Fibroblast of lung (primary cell): Measurements from ENCODE around the gene ACBD6. TPM values are rescaled to one million over a fixed set of nuclear protein-coding genes. Genes with fewer than 3 reads are reported as not detected.
A peak's percentile ranks its signal among the peaks of the same experiment; 100 is the strongest.

Experiments used
- DNase-seq, 2 donors: peaks; one replicate each; pipeline versions ENCODE4 v3.0.0 to v3.0.0-alpha.2; 2010; ENCODE audit warnings: low read depth in 2 of 2
- H2AFZ ChIP-seq: 2 replicates; pipeline ENCODE4 v1.5.1; 2012; ENCODE audit warnings: low read length, control low read depth, inconsistent platforms
- H3K27ac ChIP-seq: 2 replicates; pipeline ENCODE4 v1.5.1; 2011; ENCODE audit warnings: low read length, control low read depth; ENCODE audit not compliant: insufficient read depth
- H3K27me3 ChIP-seq: 2 replicates; pipeline ENCODE4 v1.5.1; 2011; ENCODE audit warnings: mild to moderate bottlenecking, low read length; ENCODE audit not compliant: control insufficient read depth, insufficient read depth
- H3K36me3 ChIP-seq: 2 replicates; pipeline ENCODE4 v1.5.1; 2011; ENCODE audit warnings: low read length; ENCODE audit not compliant: control insufficient read depth, insufficient read depth
- H3K4me1 ChIP-seq: 2 replicates; pipeline ENCODE4 v1.5.1; 2011; ENCODE audit warnings: low read length; ENCODE audit not compliant: control insufficient read depth, insufficient read depth; ENCODE audit errors: extremely low read depth
- H3K4me2 ChIP-seq: 2 replicates; pipeline ENCODE4 v1.5.1; 2011; ENCODE audit warnings: low read length, control low read depth; ENCODE audit not compliant: insufficient read depth; ENCODE audit errors: extremely low read depth
- H3K4me3 ChIP-seq, 4 experiments: fragments of 200-600 bp in 1 of 4; sonication (generic) in 1 of 4; replicated peaks in 1 of 4; 2 replicates each; pipeline ENCODE4 v1.5.1; 2011 to 2016; ENCODE audit warnings: low read length in 4 of 4, low read depth in 3 of 4, mild to moderate bottlenecking in 3 of 4, control low read depth in 2 of 4, inconsistent platforms in 1 of 4, mixed read lengths in 1 of 4; ENCODE audit not compliant: insufficient read depth in 1 of 4; ENCODE audit errors: control extremely low read depth in 1 of 4
- H3K79me2 ChIP-seq: 2 replicates; pipeline ENCODE4 v1.5.1; 2012; ENCODE audit warnings: mild to moderate bottlenecking, low read length, inconsistent platforms; ENCODE audit not compliant: control insufficient read depth, insufficient read depth
- H3K9ac ChIP-seq: 2 replicates; pipeline ENCODE4 v1.5.1; 2011; ENCODE audit warnings: mild to moderate bottlenecking, low read length, control low read depth; ENCODE audit not compliant: insufficient read depth
- H3K9me3 ChIP-seq: 2 replicates; pipeline ENCODE4 v1.5.1; 2012; ENCODE audit warnings: low read depth, low read length; ENCODE audit not compliant: control insufficient read depth, insufficient read depth
- H4K20me1 ChIP-seq: 2 replicates; pipeline ENCODE4 v1.5.1; 2011; ENCODE audit warnings: low read length; ENCODE audit not compliant: control insufficient read depth, insufficient read depth; ENCODE audit errors: extremely low read depth
- CTCF ChIP-seq, 2 donors: IDR thresholded peaks in 1 of 2; conservative IDR thresholded peaks in 1 of 2; 1 replicate in 1 of 2; 2 replicates in 1 of 2; pipeline ENCODE4 v1.5.1; 2011 to 2012; ENCODE audit warnings: low read length in 2 of 2, control low read depth in 1 of 2, inconsistent platforms in 1 of 2, low read depth in 1 of 2, mild to moderate bottlenecking in 1 of 2
- EZH2 ChIP-seq: IDR thresholded peaks from 2 replicates; pipeline ENCODE4 v1.5.1; 2012; ENCODE audit warnings: low read length, control low read depth, mild to moderate bottlenecking; ENCODE audit errors: missing control alignments
- polyA plus RNA-seq, 2 donors: library from polyadenylated mRNA; depleted of rRNA in 1 of 2; stranded (reverse) in 1 of 2; unstranded in 1 of 2; fragments of >200 nt; gene quantifications; 2 replicates each; pipeline ENCODE4 v1.2.1, GENCODE V29; 2011 to 2012; ENCODE audit warnings: missing spikeins in 1 of 2
- total RNA-seq: library from RNA; depleted of rRNA; stranded (reverse); fragments of >200 nt; gene quantifications from 2 replicates; pipeline ENCODE4 v1.2.1, GENCODE V29; 2014

The ACBD6 gene
- total and polyA plus RNA-seq, 2 donors (not counting 1 experiment from before 2014, with no cell fraction given), result 63.4 to 78.7 TPM

GRCh38 chr1:180252638-180253536 is 249.5 kb downstream of the ACBD6 start:
- H3K9me3 ChIP-seq, result no peaks in the 10 kb centered on the region
- H3K4me2 ChIP-seq, result no peak overlapping the region
- no peak overlapping the region for H2AFZ ChIP-seq
- no peaks in the 10 kb centered on the region for H3K36me3 ChIP-seq
- H3K27ac ChIP-seq, result no peak overlapping the region
- H4K20me1 ChIP-seq, result no peaks in the 10 kb centered on the region
- no peak for TF ChIP-seq EZH2
- peak; percentile 85 to 90 for TF ChIP-seq CTCF (conservative IDR thresholded peaks at IDR 0.05 in 1 of 2, IDR thresholded peaks at IDR 0.05 in 1 of 2; ENCODE audit: low read depth in 1 of 2, low read length in 2 of 2)
- peaks cover 3% of the 10 kb centered on the region for H3K27me3 ChIP-seq
- no peaks in the 10 kb centered on the region for H3K79me2 ChIP-seq
- no peaks in the 10 kb centered on the region for H3K4me1 ChIP-seq
- DNase-seq, result peak; percentile 34 to 65
- no peak overlapping the region for H3K4me3 ChIP-seq
- H3K9ac ChIP-seq, result no peak overlapping the region

GRCh38 chr1:180251526-180252305 is 250.7 kb downstream of the ACBD6 start:
- Histone ChIP-seq H3K4me1 (no peaks in the 10 kb centered on the region), H3K4me2 (no peak overlapping the region), H3K27me3 (peaks cover 3% of the 10 kb centered on the region), H4K20me1 (no peaks in the 10 kb centered on the region), H3K9ac (no peak overlapping the region), H2AFZ (no peak overlapping the region), H3K36me3 (no peaks in the 10 kb centered on the region), H3K4me3 (no peak overlapping the region), H3K9me3 (no peaks in the 10 kb centered on the region), H3K27ac (no peak overlapping the region), H3K79me2 (no peaks in the 10 kb centered on the region)
- TF ChIP-seq CTCF (conservative IDR thresholded peaks at IDR 0.05 in 1 of 2, IDR thresholded peaks at IDR 0.05 in 1 of 2; ENCODE audit: low read depth in 1 of 2, low read length in 2 of 2) (no peak), EZH2 (no peak)
- no peak for DNase-seq

- Histone ChIP-seq H3K4me2 (no peak overlapping the region), H3K27me3 (peaks cover 3% of the 10 kb centered on the region), H3K9me3 (no peaks in the 10 kb centered on the region), H3K79me2 (no peaks in the 10 kb centered on the region), H3K4me3 (no peak overlapping the region), H3K36me3 (no peaks in the 10 kb centered on the region), H3K27ac (no peak overlapping the region), H3K4me1 (no peaks in the 10 kb centered on the region), H2AFZ (no peak overlapping the region), H3K9ac (no peak overlapping the region), H4K20me1 (no peaks in the 10 kb centered on the region)
- TF ChIP-seq CTCF (conservative IDR thresholded peaks at IDR 0.05 in 1 of 2, IDR thresholded peaks at IDR 0.05 in 1 of 2; ENCODE audit: low read depth in 1 of 2, low read length in 2 of 2) (no peak), EZH2 (no peak)
- DNase-seq, result no peak
Measured at GRCh38 chr1:180250883-180251509, 251.4 kb downstream of the ACBD6 start.
